Measurements from ENCODE around the gene EMC1.
A peak's percentile ranks its signal among the peaks of the same experiment; 100 is the strongest.
"Not testable (repeated sequence)": the region's sequence is repeated elsewhere in the genome, so short reads cannot be mapped to it uniquely, and the experiment has no call there.

The EMC1 gene

GRCh38 chr1:19272064-19272463 lies 20.7 kb upstream of the EMC1 start:
- Mint-ChIP-seq H3K4me3 (no peak overlapping the region), H3K36me3 (ENCODE audit: low read depth) (peaks cover 6% of the 10 kb centered on the region), H3K27ac (no peak overlapping the region), H3K27me3 (peaks cover 30% of the 10 kb centered on the region), H3K9me3 (no peaks in the 10 kb centered on the region), H3K4me1 (ENCODE audit: low read depth) (peaks cover 5% of the 10 kb centered on the region)
- DNase-seq: no peak

DNA sequence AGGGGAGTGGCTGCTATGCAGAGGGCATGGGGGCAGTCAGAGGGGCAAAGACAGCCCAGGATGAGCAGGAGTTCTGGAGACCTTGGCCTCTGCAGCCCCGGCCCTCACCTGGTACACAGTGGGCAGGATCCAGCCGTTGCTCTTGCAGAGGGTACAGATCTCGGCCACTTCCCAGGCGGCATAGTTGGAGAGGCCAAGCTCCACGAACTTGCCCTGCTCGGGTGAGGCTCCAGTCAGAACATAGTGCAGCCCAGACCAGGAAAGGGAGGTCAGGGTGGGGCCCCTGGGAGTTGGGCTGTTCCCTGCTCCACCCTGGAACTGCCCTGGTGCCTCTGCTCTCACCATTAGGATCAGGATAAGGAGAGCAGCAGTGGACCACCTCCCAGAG lies 19.0 kb upstream of the EMC1 start:
- H3K9me3 Mint-ChIP-seq: not testable (repeated sequence)

GRCh38 chr1:19269427-19270342 lies 18.4 kb upstream of the EMC1 start:
- H3K9me3 Mint-ChIP-seq: not testable (repeated sequence)

More for the DNA sequence above, 19.0 kb upstream of the EMC1 start:
- H3K36me3 Mint-ChIP-seq (ENCODE audit: low read depth); H3K27ac Mint-ChIP-seq; H3K4me3 Mint-ChIP-seq; H3K4me1 Mint-ChIP-seq (ENCODE audit: low read depth); DNase-seq: not testable (repeated sequence)
- H3K27me3 Mint-ChIP-seq: peaks cover 25% of the 10 kb centered on the region

DNA sequence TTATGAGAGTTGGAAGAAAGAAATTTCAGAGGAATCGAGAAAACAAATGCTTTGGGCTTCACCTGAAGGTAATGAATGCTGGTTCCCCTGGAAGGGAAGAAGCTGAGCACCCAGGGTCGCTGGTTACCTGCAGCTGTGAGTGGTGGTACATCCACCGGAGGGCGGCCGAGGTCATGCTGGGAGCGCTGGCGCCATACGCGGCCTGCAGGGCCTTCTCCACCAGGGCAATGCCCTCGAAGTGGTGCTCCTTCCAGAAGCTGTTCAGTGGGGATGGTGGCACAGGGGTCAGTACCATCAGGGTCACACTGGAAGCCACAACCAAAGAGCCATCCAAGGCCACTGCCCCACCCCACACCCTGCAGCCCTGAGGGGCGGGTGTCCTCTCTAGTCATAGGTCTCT lies 17.1 kb upstream of the EMC1 start:
- H3K9me3 Mint-ChIP-seq: no peaks in the 10 kb centered on the region
- H3K36me3 Mint-ChIP-seq (ENCODE audit: low read depth): peaks cover 2% of the 10 kb centered on the region
- peaks cover 17% of the 10 kb centered on the region for H3K27me3 Mint-ChIP-seq
- H3K27ac Mint-ChIP-seq: no peak overlapping the region
- H3K4me1 Mint-ChIP-seq (ENCODE audit: low read depth): peaks cover 2% of the 10 kb centered on the region
- DNase-seq: no peak
- H3K4me3 Mint-ChIP-seq: no peak overlapping the region

More at GRCh38 chr1:19269427-19270342, 18.4 kb upstream of the EMC1 start:
- not testable (repeated sequence) for H3K36me3 Mint-ChIP-seq (ENCODE audit: low read depth); DNase-seq; H3K4me3 Mint-ChIP-seq; H3K27ac Mint-ChIP-seq; H3K4me1 Mint-ChIP-seq (ENCODE audit: low read depth)
- H3K27me3 Mint-ChIP-seq: peaks cover 25% of the 10 kb centered on the region

DNA sequence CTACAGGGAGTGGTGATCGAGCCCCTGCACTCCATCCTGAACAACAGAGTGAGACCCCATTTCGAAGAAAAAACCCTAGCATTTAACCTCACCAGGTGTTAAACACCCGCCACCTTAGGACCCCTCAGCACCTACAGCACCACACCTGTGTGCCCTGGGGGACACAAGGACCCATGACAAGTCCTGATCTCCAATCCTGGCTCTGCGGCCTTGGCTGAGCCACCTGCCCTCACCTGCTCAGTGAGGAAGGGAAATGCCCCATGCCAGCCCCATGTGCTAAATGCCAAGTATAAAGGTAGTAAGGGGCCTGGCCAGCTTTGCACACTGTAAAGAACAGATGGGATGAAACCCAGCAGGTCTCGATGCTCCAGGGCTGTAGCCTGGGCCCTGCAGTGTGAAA lies 11.4 kb upstream of the EMC1 start:
- DNase-seq: no peak
- Mint-ChIP-seq H3K9me3 (no peaks in the 10 kb centered on the region), H3K4me3 (no peak overlapping the region), H3K27ac (no peak overlapping the region), H3K4me1 (ENCODE audit: low read depth) (peaks cover 3% of the 10 kb centered on the region), H3K27me3 (no peaks in the 10 kb centered on the region), H3K36me3 (ENCODE audit: low read depth) (peaks cover 32% of the 10 kb centered on the region)

DNA sequence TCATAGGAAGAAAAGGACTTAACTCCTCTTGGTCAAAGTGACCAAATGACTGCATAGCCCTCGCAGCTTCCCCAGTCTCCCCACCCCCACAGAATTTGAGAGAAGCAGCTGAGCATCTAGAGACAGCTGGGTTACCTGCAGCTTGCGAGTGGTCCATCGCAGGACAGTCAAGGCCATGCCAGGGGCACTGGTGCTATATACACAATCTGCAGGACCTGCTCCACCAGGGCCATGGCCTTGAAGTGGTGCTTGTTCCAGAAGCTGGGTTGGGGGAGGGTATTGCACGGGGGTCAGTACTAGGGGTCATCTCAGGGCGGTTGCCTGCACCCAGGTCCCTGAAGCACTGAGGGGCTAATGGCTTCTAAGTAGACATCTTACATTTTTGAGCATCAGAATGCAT lies 10.7 kb upstream of the EMC1 start:
- H3K36me3 Mint-ChIP-seq (ENCODE audit: low read depth): peaks cover 39% of the 10 kb centered on the region
- peaks cover 10% of the 10 kb centered on the region for H3K4me1 Mint-ChIP-seq (ENCODE audit: low read depth)
- H3K9me3 Mint-ChIP-seq: no peaks in the 10 kb centered on the region
- H3K27me3 Mint-ChIP-seq: no peaks in the 10 kb centered on the region
- no peak overlapping the region for H3K4me3 Mint-ChIP-seq
- H3K27ac Mint-ChIP-seq: no peak overlapping the region
- DNase-seq: no peak

DNA sequence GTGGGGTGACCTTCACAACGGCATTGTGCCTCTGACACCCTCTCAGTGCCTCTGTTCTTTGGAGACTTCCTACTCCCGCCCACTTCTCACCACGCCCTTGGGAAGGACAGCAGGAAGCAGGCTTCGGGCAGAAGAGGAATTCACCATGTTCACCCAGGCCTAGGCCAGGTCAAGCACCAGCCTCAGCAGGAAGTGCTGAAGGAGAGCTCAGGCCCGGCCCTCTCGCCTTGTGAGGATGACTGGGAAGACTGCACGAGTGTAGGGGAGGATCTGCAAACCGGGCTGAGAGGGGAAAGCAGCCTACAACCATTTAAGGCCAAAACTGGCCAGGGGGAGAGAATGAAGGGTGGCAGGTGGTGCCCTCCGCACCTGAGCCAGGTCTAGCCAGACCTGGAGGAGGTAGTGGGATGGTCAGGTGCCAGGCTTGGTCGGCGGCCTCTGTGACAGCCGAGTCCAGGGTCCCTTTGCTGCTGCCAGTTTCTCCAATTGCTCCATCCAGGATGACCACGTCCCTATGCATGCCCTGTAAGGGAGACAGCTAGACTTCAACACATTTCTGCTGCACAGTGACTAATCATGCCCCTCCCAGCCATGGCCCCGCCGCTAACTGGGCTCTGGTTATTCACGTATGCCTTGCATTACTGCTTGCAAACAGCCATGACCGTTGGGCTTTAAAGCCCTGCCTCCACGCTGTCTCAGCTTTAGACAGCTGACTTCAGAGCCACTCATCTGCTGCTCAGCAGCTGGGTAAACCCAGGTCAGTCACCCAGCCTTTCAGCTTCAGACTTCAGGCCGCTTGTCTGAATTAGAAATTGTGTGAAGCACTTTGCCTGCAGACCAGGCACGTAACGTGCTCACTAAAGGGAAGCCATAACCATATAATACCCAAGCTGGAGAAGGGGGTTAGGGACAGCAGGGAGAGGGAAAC lies 9.2 kb upstream of the EMC1 start:
- Mint-ChIP-seq H3K4me1 (ENCODE audit: low read depth) (peaks cover 26% of the 10 kb centered on the region), H3K27ac (no peak overlapping the region), H3K4me3 (no peak overlapping the region), H3K27me3 (no peaks in the 10 kb centered on the region), H3K9me3 (no peaks in the 10 kb centered on the region), H3K36me3 (ENCODE audit: low read depth) (peaks cover 55% of the 10 kb centered on the region)
- no peak for DNase-seq

GRCh38 chr1:19258353-19258752 lies 7.0 kb upstream of the EMC1 start:
- peaks cover 76% of the 10 kb centered on the region for H3K36me3 Mint-ChIP-seq (ENCODE audit: low read depth)
- H3K27me3 Mint-ChIP-seq: no peaks in the 10 kb centered on the region
- no peak for DNase-seq
- no peak overlapping the region for H3K4me3 Mint-ChIP-seq
- H3K27ac Mint-ChIP-seq: peak overlapping the region; percentile 93
- H3K9me3 Mint-ChIP-seq: no peaks in the 10 kb centered on the region
- peaks cover 44% of the 10 kb centered on the region for H3K4me1 Mint-ChIP-seq (ENCODE audit: low read depth)

- H3K27ac Mint-ChIP-seq: peak overlapping the region; percentile 93
- peaks cover 50% of the 10 kb centered on the region for H3K4me1 Mint-ChIP-seq (ENCODE audit: low read depth)
- peaks cover 85% of the 10 kb centered on the region for H3K36me3 Mint-ChIP-seq (ENCODE audit: low read depth)
- DNase-seq: no peak
- H3K27me3 Mint-ChIP-seq: no peaks in the 10 kb centered on the region
- no peaks in the 10 kb centered on the region for H3K9me3 Mint-ChIP-seq
- peak overlapping the region; percentile 34 for H3K4me3 Mint-ChIP-seq
Observed at GRCh38 chr1:19257178-19257914, 6.0 kb upstream of the EMC1 start.

- peaks cover 94% of the 10 kb centered on the region for H3K36me3 Mint-ChIP-seq (ENCODE audit: low read depth)
- H3K27me3 Mint-ChIP-seq: not testable (repeated sequence)
Observed at GRCh38 chr1:19256301-19256700, 5.0 kb upstream of the EMC1 start.

GRCh38 chr1:19255288-19255687 lies 4.0 kb upstream of the EMC1 start:
- H3K4me1 Mint-ChIP-seq (ENCODE audit: low read depth): peaks cover 56% of the 10 kb centered on the region
- H3K36me3 Mint-ChIP-seq (ENCODE audit: low read depth): peaks cover 98% of the 10 kb centered on the region
- no peak for DNase-seq
- H3K9me3 Mint-ChIP-seq: no peaks in the 10 kb centered on the region
- peak overlapping the region; percentile 99 for H3K27ac Mint-ChIP-seq
- no peak overlapping the region for H3K4me3 Mint-ChIP-seq
- no peaks in the 10 kb centered on the region for H3K27me3 Mint-ChIP-seq

More at GRCh38 chr1:19256301-19256700, 5.0 kb upstream of the EMC1 start:
- Mint-ChIP-seq H3K4me3 (peak overlapping the region; percentile 34), H3K4me1 (ENCODE audit: low read depth) (peaks cover 50% of the 10 kb centered on the region), H3K27ac (peak overlapping the region; percentile 93)
- DNase-seq, H3K9me3 Mint-ChIP-seq: not testable (repeated sequence)

- Mint-ChIP-seq H3K27me3 (no peaks in the 10 kb centered on the region), H3K9me3 (no peaks in the 10 kb centered on the region), H3K27ac (peak overlapping the region; percentile 99), H3K36me3 (ENCODE audit: low read depth) (peaks cover 95% of the 10 kb centered on the region), H3K4me1 (ENCODE audit: low read depth) (peaks cover 59% of the 10 kb centered on the region), H3K4me3 (peak overlapping the region; percentile 99)
- no peak for DNase-seq
Observed at GRCh38 chr1:19254416-19254815, 3.1 kb upstream of the EMC1 start.

DNA sequence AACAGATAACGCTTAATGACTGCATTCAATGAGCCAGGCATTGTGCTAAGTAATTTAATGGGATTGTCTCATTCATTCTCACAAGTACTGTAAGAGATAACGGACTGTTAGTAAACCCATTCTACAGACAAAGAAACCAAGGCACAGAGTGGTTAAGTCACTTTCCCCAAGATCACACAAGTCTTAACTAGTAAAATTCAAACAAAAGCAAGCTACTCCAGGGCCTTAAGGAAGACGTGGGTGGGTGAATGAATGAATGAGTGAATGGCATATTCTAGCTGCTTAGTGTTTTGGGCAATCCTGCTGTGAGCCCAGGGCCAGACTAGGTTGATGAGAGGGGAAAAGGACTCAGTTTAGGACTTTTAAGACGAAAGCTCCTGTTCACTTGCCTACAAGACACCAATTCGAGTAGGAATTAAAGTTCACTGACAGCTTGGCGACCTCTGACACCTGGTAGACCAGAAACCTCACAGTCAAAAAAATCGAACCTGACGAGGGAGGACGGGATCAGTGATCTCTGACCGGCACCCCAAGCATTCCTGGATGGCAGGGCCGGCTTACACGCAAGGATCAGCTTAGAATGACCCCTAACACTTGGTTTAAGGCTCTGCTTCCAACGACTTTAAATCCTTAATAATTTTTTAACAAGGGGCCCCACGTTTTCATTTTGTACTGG lies 557 bp downstream of the EMC1 start:
- peak; percentile 43 for DNase-seq
- H3K4me1 Mint-ChIP-seq (ENCODE audit: low read depth): peaks cover 42% of the 10 kb centered on the region
- no peaks in the 10 kb centered on the region for H3K9me3 Mint-ChIP-seq
- H3K27me3 Mint-ChIP-seq: no peaks in the 10 kb centered on the region
- H3K4me3 Mint-ChIP-seq: peak overlapping the region; percentile 99
- H3K36me3 Mint-ChIP-seq (ENCODE audit: low read depth): peaks cover 80% of the 10 kb centered on the region
- H3K27ac Mint-ChIP-seq: peak overlapping the region; percentile 99
